Skin epidermis (tissue), 12 donors: Measurements from ENCODE around the gene ZNF365.
"Not testable (repeated sequence)": the region's sequence is repeated elsewhere in the genome, so short reads cannot be mapped to it uniquely, and the experiment has no call there.

Experiments used
- H3K27ac ChIP-seq, 21 experiments: fragments of 200-600 bp; sonication (generic) in 11 of 21; one replicate each; pipeline ENCODE4 v1.5.0; 2020; ENCODE audit warnings: mild to moderate bottlenecking in 3 of 21, inconsistent platforms in 2 of 21, moderate library complexity in 2 of 21
- H3K4me3 ChIP-seq, 7 experiments: fragments of 200-600 bp; sonication (generic) in 2 of 7; one replicate each; pipeline ENCODE4 v1.5.0; 2020; ENCODE audit warnings: inconsistent platforms in 2 of 7, mild to moderate bottlenecking in 2 of 7, moderate library complexity in 1 of 7

The ZNF365 gene

GRCh38 chr10:62376071-62377025 is 2.2 kb downstream of the ZNF365 start:
- H3K27ac ChIP-seq: no peak overlapping the region
- no peak overlapping the region for H3K4me3 ChIP-seq

- no peak overlapping the region for H3K4me3 ChIP-seq
- no peak overlapping the region for H3K27ac ChIP-seq
These were observed 2.9 kb downstream of the ZNF365 start for GRCh38 chr10:62377026-62377415.

- Histone ChIP-seq H3K27ac (no peak overlapping the region), H3K4me3 (no peak overlapping the region)
These were observed 3.8 kb downstream of the ZNF365 start for GRCh38 chr10:62377966-62378365.

DNA sequence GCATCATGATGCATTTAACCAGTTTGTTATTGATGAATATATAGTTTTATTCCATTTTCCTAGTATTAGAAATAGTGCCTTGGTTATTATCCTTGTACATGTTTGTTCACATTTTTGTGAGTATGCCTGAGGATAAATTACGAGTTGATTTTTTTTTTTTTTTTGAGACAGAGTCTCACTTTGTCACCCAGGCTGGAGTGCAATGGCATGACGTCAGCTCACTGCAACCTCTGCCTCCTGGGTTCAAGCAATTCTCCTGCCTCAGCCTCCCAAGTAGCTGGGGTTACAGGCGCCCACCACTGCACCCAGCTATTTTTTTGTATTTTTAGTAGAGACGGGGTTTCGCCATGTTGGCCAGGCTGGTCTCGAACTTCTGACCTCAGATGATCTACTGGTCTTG is 4.7 kb downstream of the ZNF365 start:
- H3K4me3 ChIP-seq, H3K27ac ChIP-seq: not testable (repeated sequence)

- Histone ChIP-seq H3K4me3 (no peak overlapping the region), H3K27ac (no peak overlapping the region)
These were observed 5.2 kb downstream of the ZNF365 start for GRCh38 chr10:62379394-62379793.

GRCh38 chr10:62380016-62380415 is 5.8 kb downstream of the ZNF365 start:
- no peak overlapping the region for H3K4me3 ChIP-seq
- H3K27ac ChIP-seq: no peak overlapping the region

DNA sequence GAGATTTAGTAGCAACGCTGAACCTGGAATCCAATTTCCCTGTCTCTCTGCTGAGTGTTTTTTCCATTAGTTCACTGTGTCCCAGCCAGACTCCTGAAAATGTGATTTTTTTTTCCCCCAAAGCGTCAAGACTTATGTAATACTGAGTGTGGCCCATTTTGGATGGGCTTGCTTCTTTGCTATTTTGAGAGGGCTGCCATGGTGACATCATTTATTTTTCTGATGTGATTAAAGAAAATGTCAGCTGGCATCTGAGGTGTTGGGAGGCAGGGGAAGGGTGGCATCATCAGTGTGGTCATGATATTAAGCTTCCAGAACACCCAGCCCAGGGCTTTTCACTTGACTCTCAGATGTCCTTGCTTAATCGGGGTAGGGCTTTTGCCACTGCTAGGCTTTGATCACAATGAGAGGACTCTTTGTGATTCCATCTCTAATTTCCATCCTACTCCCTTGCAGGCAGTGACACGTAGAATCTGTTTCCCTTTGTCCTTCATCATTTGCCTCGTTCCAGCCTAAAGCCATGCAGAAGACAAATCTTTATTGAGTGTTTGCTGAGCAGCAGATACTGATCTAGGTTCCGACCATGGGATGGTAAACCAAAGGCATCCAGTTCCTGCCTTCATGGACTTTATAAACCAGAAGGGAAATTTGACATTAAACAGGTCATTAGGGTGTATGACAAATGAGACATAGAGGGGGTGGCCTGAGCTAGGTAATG is 7.4 kb downstream of the ZNF365 start:
- H3K27ac ChIP-seq: peak overlapping the region in 4 of 21 experiments; percentile 17 to 58 (median 26)

GRCh38 chr10:62382831-62383230 is 8.7 kb downstream of the ZNF365 start:
- Histone ChIP-seq H3K27ac (peak overlapping the region in 3 of 21 experiments; percentile 3 to 47 (median 10)), H3K4me3 (no peak overlapping the region)

More for the DNA sequence above, 7.4 kb downstream of the ZNF365 start:
- no peak overlapping the region for H3K4me3 ChIP-seq

- H3K4me3 ChIP-seq: no peak overlapping the region
- H3K27ac ChIP-seq: peak overlapping the region in 7 of 21 experiments; percentile 12 to 79 (median 59)
These were observed 9.9 kb downstream of the ZNF365 start for GRCh38 chr10:62384057-62384446.

- Histone ChIP-seq H3K27ac (peak overlapping the region in 8 of 21 experiments; percentile 6 to 79 (median 55)), H3K4me3 (no peak overlapping the region)
These were observed 10.4 kb downstream of the ZNF365 start for GRCh38 chr10:62384447-62385081.

- Histone ChIP-seq H3K27ac (peak overlapping the region in 3 of 21 experiments; percentile 39 to 68 (median 59)), H3K4me3 (no peak overlapping the region)
These were observed 12.5 kb downstream of the ZNF365 start for GRCh38 chr10:62386356-62387320.

DNA sequence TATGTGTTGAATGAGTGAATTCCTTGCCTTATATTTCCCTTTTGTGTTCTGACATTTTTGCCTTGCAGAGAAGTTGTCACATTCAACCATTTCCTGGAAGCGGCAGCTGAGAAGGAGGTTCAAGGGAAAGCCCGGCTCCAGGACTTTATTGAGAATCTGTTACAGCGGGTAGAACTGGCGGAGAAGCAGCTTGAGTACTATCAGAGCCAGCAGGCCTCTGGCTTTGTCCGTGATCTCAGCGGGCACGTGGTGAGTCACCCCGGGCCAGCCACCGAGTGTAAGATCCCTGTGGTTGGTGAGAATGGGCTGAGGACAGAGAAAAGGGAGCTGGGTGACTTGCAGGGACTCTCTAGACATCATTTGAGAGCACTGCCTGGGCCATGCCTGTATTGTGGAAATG is 14.2 kb downstream of the ZNF365 start:
- no peak overlapping the region for H3K27ac ChIP-seq
- no peak overlapping the region for H3K4me3 ChIP-seq

- Histone ChIP-seq H3K27ac (no peak overlapping the region), H3K4me3 (no peak overlapping the region)
These were observed 16.5 kb downstream of the ZNF365 start for GRCh38 chr10:62390497-62391176.

DNA sequence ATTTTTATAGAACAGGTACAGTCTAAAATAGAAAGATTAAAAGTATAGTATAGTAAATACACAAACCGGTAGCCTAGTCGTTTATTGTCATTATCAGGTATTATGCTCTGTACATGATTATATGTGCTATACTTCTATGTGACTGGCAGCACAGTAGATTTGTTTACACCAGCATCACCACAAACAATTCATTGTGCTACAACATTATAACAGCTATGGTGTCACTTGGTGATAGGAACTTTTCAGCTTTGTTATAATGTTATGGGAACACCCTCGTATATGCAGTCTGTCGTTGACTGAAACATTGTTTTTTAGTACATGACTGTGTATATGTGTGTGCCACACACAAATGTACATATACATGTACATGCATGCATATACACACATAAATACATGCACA is 19.1 kb downstream of the ZNF365 start:
- Histone ChIP-seq H3K27ac (no peak overlapping the region), H3K4me3 (no peak overlapping the region)

- H3K27ac ChIP-seq: no peak overlapping the region
- no peak overlapping the region for H3K4me3 ChIP-seq
These were observed 20.4 kb downstream of the ZNF365 start for GRCh38 chr10:62394556-62395018.

GRCh38 chr10:62395892-62396291 is 21.7 kb downstream of the ZNF365 start:
- H3K27ac ChIP-seq: no peak overlapping the region
- H3K4me3 ChIP-seq: no peak overlapping the region

- Histone ChIP-seq H3K4me3 (no peak overlapping the region), H3K27ac (no peak overlapping the region)
These were observed 22.7 kb downstream of the ZNF365 start for GRCh38 chr10:62396864-62397263.

GRCh38 chr10:62399211-62399610 is 25.0 kb downstream of the ZNF365 start:
- H3K4me3 ChIP-seq: no peak overlapping the region
- H3K27ac ChIP-seq: no peak overlapping the region

- Histone ChIP-seq H3K4me3 (no peak overlapping the region), H3K27ac (no peak overlapping the region)
These were observed 28.3 kb downstream of the ZNF365 start for GRCh38 chr10:62402508-62402907.
